ENCODE data around the gene AKTIP.
A peak's percentile ranks its signal among the peaks of the same experiment; 100 is the strongest.
"Not testable (repeated sequence)": the region's sequence is repeated elsewhere in the genome, so short reads cannot be mapped to it uniquely, and the experiment has no call there.

Gene AKTIP

DNA sequence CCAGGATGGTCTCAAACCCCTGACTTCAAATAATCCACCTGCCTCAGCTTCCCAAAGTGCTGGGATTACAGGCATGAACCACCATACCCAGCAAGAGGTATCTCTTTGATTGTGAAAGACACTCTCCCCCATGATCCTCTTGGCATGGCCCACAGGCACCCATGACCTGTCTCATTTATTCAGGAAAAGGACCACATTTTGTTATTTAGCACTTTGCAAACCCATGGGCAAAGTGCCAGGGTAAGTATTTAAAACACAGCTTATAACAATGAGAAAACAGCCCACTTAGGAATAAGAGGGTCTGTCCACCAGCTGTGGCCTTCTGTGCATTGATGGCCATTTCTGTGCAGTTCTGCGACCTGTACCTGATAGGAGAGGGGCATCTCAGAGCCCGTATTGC, 12.8 kb upstream of the AKTIP start:
- DNase-seq (ENCODE audit: low read depth in 2 of 2), result no peak

DNA sequence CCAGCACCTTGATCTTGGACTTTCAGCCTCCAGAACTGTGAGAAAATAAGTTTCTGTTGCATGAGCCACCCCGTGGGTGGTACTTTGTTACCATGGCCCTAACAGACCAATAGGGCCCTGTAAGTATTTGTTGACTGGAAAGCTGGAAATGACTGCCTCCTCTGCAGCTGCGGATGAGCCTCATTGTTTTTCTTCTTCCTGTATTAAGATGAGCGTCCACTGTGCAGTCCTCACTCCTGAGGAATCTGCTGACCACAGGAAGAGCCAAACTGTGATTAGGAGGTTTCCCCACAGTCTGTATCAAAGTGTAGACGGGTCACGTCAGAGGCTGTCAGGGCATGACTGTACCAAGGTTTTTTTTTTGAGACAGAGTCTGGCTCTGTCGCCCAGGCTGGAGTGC, 12.2 kb upstream of the AKTIP start:
- DNase-seq (ENCODE audit: low read depth in 2 of 2), result no peak

DNA sequence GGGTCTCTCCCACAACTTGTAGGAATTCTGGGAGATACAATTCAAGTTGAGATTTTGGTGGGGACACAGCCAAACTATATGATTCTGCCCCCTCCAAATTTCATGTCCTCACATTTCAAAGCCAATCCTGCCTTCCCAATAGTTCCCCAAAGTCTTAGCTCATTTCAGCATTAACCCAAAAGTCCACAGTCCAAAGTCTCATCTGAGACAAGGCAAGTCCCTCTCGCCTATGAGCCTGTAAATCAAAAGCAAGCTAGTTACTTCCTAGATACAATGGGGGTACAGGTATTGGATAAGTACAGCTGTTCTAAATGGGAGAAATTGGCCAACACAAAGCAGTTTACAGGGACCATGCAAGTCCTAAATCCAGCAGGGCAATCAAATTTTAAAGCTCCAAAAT, 9.8 kb upstream of the AKTIP start:
- DNase-seq (ENCODE audit: low read depth in 2 of 2), result not testable (repeated sequence)

DNA sequence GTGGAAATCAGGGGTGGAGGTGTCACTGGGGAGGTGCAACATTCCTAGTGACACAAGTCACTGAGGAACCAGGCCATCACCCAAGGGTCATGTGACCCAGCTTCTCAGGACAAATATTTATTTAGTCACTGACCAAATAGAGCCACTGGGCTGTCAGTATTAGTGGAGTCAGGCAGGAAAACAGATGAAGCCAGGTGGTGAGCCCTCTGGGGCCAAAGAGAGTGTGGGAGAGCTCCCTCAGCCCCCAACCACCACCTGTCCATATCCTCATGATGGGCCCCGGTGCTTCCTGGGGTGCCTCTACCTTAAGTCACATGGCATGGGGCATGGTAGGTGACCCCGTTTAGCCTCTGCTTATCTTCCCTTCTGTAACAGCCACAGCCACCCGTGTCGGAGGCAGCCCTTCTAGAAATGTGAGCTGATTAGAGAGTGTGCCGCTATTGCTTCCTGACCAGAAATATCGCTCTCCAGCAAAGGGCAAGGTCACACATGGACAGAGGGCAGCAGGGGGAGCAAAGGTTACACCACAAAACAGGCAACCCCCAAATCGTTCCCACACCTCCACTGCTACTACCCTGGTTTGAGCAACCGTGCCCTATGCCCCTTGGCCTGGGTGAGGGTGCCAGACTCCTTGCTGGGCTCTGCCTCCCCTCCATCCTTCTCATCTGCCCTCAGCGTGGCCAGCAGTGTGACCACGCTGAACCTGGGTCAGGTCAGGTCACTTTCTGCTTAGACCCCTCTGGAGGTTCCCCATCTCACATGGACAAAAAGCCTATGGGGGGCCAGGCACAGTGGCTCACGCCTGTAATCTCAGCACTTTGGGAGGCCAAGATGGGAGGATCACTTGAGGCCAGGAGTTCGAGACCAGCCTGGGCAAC, 8.6 kb upstream of the AKTIP start:
- no peak for DNase-seq (ENCODE audit: low read depth in 2 of 2)

DNA sequence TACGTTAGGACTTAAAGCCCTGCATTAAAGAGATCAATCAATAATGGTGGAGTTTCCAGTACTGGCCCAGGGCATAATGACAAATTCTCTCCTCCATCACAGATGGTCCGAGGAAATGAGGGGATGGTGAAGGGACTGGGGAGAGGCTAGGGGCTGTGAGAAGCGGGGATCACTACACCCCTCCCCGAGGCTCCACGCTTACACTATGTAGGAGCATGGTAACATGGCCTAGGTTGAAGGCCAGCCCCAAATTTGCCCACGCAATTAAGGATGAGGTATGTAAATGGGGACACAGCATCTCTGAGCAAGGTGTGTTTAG, 8.0 kb upstream of the AKTIP start:
- no peak for DNase-seq (ENCODE audit: low read depth in 2 of 2)

DNA sequence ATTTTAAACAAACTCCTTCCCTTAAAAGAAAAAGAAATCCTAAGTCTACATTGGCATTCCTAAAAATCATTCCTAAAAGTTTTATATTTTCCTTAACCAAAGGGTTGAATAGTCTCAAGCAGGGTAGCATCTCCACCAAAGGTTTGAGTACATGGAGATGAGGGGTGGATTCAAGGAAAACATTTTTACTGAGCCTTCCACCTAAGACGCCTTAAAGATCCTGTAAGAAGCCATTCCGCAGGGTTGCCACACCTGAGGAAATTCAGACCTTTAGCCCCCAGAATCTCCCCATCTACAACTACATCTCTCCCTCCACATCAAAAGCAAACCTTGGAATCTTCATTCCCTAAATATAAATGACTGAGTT, 7.7 kb upstream of the AKTIP start:
- DNase-seq (ENCODE audit: low read depth in 2 of 2), result no peak

DNA sequence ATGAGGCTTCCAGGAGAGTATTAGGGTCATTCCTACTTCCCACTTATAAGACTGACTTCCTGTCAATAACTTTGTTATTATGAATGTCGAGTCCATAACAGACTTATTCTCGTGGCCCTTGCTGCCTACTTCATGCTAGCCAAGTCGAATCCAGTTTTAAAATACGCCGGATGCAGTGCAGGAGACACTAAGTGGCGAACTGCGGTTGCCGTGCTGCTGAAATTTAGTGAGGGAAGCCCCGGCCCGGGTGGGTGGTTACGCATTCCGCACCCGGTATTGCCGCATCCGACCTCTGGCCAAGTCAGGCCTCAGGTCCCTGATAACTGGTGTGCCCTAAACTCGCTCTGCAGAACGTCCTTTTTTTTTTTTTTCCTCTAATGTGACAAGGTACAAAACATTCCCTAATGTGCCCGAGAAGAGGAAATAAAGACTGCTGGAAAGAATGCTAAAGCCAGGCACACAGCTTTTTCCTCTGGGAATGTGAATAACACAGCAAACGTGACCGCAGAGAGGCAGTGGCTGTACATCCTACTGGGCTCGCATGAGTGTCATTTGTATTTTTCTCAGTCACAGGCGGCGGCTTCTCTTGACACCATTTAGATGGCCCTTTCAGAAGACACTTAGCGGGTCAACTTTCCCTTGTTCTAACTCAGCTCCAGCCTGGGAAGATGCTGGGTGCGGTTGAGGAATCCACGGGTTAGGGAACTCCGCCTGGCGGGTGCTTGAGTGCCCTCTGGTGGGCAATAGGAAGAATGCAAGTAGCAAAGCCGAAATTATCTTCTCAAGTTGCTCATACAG, 7.1 kb upstream of the AKTIP start:
- DNase-seq (ENCODE audit: low read depth in 2 of 2), result no peak

DNA sequence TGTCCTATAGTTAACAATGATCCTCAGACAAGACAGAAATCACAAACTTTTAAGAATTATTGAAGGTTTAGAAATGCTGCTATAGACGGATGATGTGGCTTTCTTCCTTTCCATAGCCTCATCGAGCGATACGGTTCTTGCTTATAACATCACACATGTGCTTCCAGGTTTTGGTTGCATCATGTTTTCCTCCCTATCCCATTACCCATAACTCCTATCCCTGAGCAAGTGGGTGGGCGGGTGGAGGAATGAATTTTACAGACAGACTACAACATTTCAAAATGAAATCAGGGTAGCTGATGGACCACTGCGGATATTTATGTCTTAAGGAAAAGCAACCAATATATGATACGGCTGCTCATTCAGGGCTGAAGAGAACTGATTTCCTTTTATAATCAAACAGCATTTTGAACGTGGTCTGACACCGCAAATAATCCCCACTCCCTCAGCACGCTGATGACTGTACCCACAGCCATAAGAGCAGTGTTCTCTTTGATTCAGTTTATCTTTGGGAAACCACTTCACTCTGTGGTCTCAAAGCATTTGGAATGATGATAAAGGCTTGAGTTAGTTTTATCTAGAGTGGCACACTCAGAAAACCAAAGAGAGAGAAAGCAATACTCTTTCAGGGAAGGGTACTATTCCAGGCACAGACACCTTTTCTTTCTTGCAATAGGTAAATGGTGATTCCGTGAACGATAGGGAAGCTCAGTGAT, 4.6 kb upstream of the AKTIP start:
- DNase-seq (ENCODE audit: low read depth in 2 of 2), result no peak

DNA sequence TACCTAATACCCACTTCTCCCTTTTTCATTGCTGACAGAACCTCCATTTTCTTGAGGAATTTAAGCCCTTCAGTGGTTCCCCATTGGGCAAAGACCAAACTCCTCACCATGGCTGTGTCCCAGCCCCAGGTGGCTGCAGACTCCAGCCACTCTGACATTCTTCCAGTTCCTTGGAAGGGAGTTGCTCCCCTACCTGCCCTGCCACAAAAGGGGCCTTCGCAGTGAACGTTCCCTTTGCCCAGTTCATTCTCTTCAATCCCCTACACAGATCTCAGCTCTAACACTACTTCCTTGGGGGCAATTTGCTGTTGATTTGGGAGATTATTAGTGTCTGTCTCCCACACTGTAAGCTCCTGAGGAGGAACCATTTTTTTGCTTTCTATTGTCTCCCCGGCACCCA, 3.2 kb upstream of the AKTIP start:
- no peak for DNase-seq (ENCODE audit: low read depth in 2 of 2)

DNA sequence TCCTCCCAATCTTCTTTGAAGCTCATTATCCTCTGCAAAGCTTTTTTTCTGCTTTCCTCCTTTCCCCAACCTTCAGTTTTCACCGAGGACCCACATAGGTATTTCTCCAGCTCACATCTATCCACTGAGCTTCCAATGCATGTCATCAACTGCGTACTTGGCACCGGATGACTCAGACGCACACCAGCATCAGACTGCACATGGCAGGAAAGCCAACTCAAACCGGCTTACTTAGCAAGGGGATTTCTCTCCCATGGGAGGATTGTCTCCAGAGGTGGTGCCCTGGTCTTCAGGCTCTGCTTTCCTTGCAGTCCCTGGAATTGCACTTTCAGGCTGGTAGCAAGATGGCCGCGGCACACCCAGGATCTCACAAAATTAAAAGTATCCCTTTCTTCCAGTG, 1.7 kb upstream of the AKTIP start:
- no peak for DNase-seq (ENCODE audit: low read depth in 2 of 2)

DNA sequence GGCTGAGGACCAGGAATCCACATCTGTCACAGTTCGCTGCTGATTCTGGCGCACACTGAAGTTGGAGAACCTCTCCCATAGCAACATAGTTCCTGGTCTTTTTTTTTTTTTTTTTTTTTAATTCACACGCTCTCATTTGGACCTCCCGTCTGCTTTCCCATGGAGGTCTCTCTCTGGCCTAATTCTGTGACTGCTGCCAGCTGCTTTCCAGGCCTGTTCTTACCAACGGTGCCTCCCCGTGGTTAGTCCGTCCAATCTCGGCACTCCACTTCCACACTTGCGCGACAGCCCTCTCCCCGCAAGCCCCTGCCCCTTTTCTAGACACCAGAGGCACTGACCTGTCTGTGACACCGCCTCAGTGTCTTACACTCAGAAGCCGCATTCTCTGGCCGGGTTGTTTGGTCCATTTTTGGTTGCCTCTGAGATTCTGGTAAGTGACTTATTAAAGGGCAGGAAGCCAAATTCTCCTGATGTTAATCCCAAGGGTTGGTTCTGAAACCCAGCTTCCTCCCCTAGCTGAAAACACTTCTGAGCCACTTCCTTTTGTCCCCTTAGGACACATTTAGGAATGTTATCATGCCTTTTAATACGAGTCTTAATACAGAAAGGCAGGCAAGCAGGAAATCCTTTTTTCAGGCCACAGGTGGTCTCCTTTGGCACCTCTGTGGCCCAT, 1.1 kb upstream of the AKTIP start:
- no peak for DNase-seq (ENCODE audit: low read depth in 2 of 2)

DNA sequence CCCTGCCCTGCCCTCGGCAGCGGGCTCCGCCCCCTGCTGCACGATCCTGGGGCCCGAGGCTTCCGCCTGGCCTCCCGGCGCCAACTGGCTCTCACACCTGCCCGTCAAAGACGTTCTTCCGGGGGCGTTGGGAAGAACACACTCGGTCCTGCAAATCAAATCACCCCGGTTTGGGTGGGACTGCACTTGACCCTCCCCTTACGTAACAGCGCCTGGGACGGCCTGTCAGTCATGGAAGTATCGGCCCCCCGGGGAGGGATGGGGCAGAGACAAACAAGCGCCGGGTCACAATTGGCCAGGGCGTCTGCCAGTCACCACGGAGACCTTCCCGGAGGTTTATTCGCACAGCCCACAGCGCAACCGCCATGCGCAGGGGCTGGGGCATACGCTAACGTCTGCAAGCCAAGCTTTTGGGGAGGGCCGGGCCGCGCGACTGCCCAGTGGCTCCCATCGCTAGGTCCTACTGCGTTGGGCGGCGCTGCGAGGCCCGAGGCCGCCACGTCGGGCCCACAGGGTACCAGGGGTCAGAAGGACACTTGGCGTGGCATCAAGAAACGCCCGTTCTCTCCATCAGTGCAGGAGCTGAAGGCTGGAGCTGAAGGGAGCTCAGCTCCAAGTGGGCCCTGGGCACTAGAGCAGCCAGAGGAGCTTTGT, 388 bp upstream of the AKTIP start:
- DNase-seq (ENCODE audit: low read depth in 2 of 2), result peak; percentile 97 to 99

DNA sequence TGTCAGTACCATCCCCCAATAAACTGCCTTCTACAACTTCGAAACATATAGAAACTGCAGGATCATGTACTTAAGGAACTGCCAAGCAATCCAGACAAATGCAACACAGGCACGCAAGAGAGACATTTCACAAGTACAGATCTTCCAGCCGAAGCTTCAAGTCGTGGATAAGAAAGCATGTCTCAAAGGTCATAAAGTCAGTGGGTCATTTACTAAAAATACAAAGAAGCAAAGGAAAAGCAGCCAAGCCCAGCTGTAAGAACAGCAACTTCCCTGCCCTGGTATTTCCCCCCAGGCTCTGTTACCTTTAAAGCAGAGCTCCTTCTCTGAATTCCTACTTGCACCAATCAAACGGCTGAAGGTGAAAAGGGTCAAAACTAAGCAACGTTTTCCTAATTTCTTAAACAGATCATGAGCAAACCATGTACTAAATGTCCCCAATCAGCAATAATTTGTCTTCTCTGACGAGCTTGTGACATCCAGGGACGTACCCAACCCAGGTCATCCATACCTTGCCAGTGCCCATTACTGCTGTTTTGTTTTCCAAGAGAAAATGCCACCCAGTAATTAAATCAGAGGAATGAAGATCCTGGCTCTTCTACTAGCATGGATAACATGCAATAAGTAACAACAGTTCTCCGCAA, 1.7 kb downstream of the AKTIP start:
- no peak for DNase-seq (ENCODE audit: low read depth in 2 of 2)

DNA sequence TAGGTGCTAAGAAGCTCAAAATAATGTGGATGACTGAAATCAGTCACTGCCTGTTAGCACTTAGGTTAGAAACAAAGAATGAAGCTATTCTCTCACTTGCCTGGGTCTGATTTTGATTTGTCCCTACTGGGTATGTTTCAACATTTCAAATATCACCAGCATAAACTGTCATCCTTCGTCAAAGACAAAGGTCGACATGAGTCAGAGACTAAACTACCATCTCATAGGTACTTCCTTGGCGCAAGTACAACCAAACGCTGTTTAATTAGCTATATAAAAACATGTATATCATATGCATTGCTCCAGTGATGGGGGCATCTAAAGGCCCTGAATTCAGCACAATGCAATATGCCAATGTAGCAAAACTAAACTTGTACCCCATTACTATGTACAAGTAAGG, 4.0 kb downstream of the AKTIP start:
- no peak for DNase-seq (ENCODE audit: low read depth in 2 of 2)

DNA sequence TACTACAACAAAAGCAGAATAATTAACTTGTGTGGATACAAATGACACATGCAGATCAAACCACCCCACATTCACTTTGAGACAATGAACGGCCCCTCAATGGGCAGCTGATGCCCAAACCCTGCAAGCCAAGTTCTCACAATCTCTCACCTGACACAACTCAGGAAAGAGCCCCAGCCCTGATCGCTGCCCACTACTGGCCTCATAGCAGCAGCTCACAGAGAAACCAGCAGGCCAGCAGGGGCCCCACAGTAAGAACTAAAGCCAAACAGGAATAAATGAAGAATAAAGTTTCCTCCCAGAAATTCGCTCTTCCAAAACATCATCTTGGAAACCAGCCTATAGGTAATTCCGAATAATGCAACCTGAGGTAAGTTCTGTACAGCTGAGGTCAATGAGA, 7.7 kb downstream of the AKTIP start:
- DNase-seq (ENCODE audit: low read depth in 2 of 2), result no peak

DNA sequence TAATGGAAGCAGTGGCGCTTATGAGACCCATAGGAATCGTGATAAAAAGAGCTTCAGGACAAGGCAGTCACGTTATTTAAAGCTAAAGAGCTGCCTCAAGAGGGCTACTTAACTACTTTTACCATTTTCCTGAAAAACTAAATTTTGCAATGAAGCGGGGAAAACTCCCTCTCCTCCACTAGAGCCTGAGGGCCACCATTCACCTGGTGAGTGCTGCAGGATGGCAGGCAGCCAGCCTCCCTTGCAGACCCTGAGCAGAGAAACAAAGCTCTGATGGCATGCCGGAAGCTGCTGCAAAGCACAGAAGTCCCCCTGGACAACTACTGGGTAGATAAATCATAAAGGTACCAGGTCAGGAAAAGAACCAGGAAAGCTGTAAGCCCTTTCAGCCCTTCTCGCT, 8.4 kb downstream of the AKTIP start:
- DNase-seq (ENCODE audit: low read depth in 2 of 2), result no peak

DNA sequence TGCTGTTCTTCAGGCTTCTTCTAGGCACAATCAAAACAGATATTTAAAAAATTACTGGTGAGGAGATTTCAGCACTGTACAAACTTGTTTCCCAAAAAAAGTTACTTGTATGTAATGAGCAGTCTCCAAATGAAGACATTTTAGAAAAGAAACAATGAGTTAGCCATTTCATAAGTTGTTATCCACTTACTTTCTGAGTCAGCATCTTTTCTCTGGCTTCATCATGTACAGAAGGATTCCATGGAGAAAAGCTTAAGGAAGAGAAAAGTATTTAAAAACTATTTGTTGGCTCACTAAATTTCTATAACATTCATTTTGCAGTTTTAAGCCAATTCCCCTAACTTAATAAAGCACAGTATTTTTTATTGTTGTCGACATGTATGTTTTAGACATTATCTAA, 10.5 kb downstream of the AKTIP start:
- no peak for DNase-seq (ENCODE audit: low read depth in 2 of 2)

DNA sequence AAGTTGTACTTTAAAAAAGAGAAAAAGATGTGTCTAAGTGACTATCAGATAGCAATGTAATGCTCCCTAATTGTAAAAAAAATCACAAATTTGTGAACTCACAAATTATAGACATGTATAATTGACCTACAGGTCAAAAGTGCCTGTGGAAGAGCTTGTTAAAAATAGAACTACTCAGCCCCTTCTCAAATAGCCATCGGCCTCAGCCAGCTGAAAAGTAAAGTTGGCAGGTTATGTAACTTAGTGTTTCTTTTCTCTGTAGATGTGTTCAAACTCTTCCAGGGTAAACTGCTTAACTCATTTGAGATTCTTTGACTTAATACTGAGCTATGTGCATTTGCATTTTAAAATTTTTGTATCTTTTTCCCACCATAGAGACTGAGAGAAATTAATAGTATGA, 13.3 kb downstream of the AKTIP start:
- no peak for DNase-seq (ENCODE audit: low read depth in 2 of 2)

DNA sequence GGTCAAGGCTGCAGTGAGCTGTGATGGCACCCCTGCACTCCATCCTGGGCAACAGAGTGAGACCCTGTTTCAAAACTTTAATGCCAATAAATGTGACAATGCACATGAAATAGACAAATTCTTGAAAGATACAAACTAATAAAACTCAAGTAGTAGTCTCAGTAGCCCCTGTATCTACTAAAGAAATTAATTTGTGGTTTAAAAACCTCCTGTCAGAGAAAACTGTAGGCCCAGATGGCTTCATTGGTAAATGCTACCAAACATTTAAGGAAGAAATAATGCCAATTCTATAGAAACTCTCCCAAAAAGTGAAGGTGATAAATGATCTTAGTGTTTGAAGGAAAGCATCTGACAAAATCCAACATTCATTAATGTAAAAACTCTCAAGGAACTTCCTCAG, 16.8 kb downstream of the AKTIP start:
- no peak for DNase-seq (ENCODE audit: low read depth in 2 of 2)

DNA sequence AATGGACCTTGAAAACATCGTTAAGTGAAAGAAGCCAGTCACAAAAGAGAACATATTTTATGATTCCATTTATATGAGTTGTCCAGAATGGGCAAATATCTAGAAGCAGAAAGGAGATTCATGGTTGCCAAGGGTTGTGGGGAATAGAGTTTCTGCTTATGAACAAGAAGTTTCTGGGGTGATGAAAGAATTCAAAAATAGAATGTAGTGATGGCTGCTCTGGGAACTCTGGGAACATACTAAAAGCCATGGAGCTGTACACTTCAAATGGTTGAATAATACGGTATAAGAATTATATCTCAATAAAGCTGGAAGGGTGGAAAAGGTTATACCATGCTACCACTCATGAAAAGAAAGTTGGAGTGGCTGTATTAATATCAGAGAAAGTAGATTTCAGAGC, 18.5 kb downstream of the AKTIP start:
- no peak for DNase-seq (ENCODE audit: low read depth in 2 of 2)

DNA sequence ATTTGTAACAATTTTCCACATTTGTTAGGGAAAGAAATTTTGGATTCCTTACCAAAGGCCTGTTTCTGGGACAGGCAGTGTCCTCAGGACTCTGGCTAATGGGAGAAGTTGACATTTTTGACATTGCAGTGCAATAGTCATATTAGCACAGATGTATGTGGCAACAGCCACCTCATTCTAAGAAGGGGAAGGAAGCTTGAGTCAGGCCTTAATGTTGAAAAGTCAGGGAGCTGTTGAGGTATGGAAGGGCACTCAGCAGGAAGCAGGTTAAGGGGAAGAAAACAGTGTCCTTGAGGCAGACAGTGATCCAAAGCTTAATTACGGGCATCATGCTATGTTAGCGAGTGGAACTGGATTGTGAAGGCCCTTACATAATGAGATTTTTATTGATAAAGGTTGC, 20.9 kb downstream of the AKTIP start:
- DNase-seq (ENCODE audit: low read depth in 2 of 2), result no peak
